CD4-positive, alpha-beta T cell (primary cell): ENCODE data around the gene GPX4. TPM values are rescaled to one million over a fixed set of nuclear protein-coding genes. Genes with fewer than 3 reads are reported as not detected.

Source experiments
- ATAC-seq: fragments of 200-7000 bp; cut with Tn5 transposase; one replicate; pipeline ENCODE4 v1.10.0; 2022; ENCODE audit warnings: mild to moderate bottlenecking; ENCODE audit not compliant: poor library complexity
- CTCF ChIA-PET: fragments of 350-600 bp; sonication (Branson Sonifier 250); formaldehyde crosslinking; loops from one replicate; lab custom pipeline; 2021; ENCODE audit warnings: antibody characterized with exemption, inconsistent platforms; lab: Charles Lee
- POLR2A ChIA-PET: fragments of 350-600 bp; sonication (Branson Sonifier 250); formaldehyde crosslinking; loops from one replicate; lab custom pipeline; 2021; ENCODE audit warnings: antibody characterized with exemption, inconsistent platforms; lab: Charles Lee
- DNase-seq, 14 experiments: peaks; one replicate each; pipeline ENCODE4 v3.0.0-alpha.2; 2013 to 2020; ENCODE audit warnings: mixed read lengths in 2 of 14
- H3K27ac ChIP-seq, 2 donors: one replicate each; pipeline versions ENCODE4 v1.5.1 to v1.7.0; 2013; ENCODE audit warnings: low read length in 2 of 2, low read depth in 1 of 2, mild to moderate bottlenecking in 1 of 2
- H3K27me3 ChIP-seq, 2 experiments: 1 replicate in 1 of 2; 2 replicates in 1 of 2; pipeline versions ENCODE4 v1.6.1 to v1.7.0; 2013; ENCODE audit warnings: low read length in 2 of 2, control low read depth in 1 of 2, mild to moderate bottlenecking in 1 of 2, moderate library complexity in 1 of 2; ENCODE audit not compliant: insufficient read depth in 2 of 2, control insufficient read depth in 1 of 2
- H3K36me3 ChIP-seq: one replicate; pipeline ENCODE4 v1.6.1; 2013; ENCODE audit warnings: low read length, control low read depth; ENCODE audit not compliant: insufficient read depth
- H3K4me1 ChIP-seq: one replicate; pipeline ENCODE4 v1.6.1; 2013; ENCODE audit warnings: low read length, control low read depth; ENCODE audit not compliant: insufficient read depth
- H3K4me3 ChIP-seq: one replicate; pipeline ENCODE4 v1.5.1; 2013; ENCODE audit warnings: mild to moderate bottlenecking, low read length, moderate library complexity
- H3K9me3 ChIP-seq, 2 experiments: 1 replicate in 1 of 2; 2 replicates in 1 of 2; pipeline versions ENCODE4 v1.6.1 to v1.7.0; 2013; ENCODE audit warnings: low read length in 2 of 2, mild to moderate bottlenecking in 2 of 2, control low read depth in 1 of 2, moderate library complexity in 1 of 2; ENCODE audit not compliant: control insufficient read depth in 1 of 2, insufficient read depth in 1 of 2
- H3K27ac Mint-ChIP-seq: one replicate; pipeline ENCODE4 v1.8.0; 2020; ENCODE audit warnings: mixed read lengths
- H3K27me3 Mint-ChIP-seq: one replicate; pipeline ENCODE4 v1.8.0; 2021; ENCODE audit warnings: mixed read lengths
- H3K36me3 Mint-ChIP-seq: one replicate; pipeline ENCODE4 v1.8.0; 2021; ENCODE audit warnings: low read depth, mixed read lengths
- H3K4me1 Mint-ChIP-seq: one replicate; pipeline ENCODE4 v1.8.0; 2021; ENCODE audit warnings: low read depth, mixed read lengths
- H3K4me3 Mint-ChIP-seq: one replicate; pipeline ENCODE4 v1.8.0; 2020; ENCODE audit warnings: mild to moderate bottlenecking, mixed read lengths
- H3K9me3 Mint-ChIP-seq: one replicate; pipeline ENCODE4 v1.8.0; 2020; ENCODE audit warnings: mixed read lengths
- intact Hi-C, 2 experiments: fragments of 100-400 bp; cut with DNase I in 1 of 2; cut with micrococcal nuclease in 1 of 2; formaldehyde crosslinking; loops; one replicate each; pipeline versions ENCODE4 v1.15.1 to v1.9.0; 2023 to 2025; cut with DNase I, micrococcal nuclease
- total RNA-seq, 174 experiments: library from RNA in 2 of 174; stranded (reverse) in 2 of 174; gene quantifications; one replicate each; pipeline ENCODE4 v1.2.3 and lab custom pipeline; 2021 to 2026
- TF ChIP-seq, protein P1 (sequence below): fragments of 200-600 bp; IDR thresholded peaks from one replicate; pipeline ENCODE4 v1.8.0; 2022; ENCODE audit warnings: antibody characterized with exemption, mild to moderate bottlenecking

GPX4 gene
- total RNA-seq, 2 experiments from 2014 or later: 174 to 175 TPM

DNA sequence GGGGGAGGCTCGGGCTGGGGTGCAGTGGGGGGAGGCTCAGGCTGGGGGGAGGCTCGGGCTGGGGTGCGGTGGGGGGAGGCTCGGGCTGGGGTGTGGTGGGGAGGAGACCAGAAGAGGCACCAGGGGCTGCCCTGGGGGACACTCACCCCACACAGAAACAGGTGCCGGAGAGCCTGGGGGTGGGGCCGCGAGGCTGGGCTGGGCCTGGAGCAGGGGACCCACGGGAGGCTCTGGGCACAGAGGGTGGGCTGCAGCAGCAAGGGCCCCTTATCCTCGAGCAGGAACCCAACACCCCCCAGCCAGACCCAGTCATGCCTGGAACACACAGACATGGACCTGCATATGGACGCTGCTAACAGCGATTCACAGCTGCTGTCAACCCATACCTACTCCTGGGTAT is 34.3 kb downstream of the GPX4 start:
- ChIA-PET CTCF (no interaction called here), POLR2A (no interaction called here)
- Mint-ChIP-seq H3K9me3 (no peaks in the 10 kb centered on the region), H3K27me3 (no peaks in the 10 kb centered on the region), H3K4me3 (no peak overlapping the region), H3K4me1 (peaks cover 16% of the 10 kb centered on the region), H3K36me3 (peaks cover 21% of the 10 kb centered on the region), H3K27ac (no peak overlapping the region)
- Histone ChIP-seq H3K4me3 (no peak overlapping the region), H3K4me1 (peaks cover 34% of the 10 kb centered on the region), H3K9me3 (peaks cover 0 to 18% of the 10 kb centered on the region in 2 experiments), H3K27me3 (no peaks in the 10 kb centered on the region), H3K27ac (no peak overlapping the region), H3K36me3 (no peaks in the 10 kb centered on the region)
- intact Hi-C loops: no loop called here
- ATAC-seq (no peak), DNase-seq (no peak)
- TF ChIP-seq, protein P1, sequence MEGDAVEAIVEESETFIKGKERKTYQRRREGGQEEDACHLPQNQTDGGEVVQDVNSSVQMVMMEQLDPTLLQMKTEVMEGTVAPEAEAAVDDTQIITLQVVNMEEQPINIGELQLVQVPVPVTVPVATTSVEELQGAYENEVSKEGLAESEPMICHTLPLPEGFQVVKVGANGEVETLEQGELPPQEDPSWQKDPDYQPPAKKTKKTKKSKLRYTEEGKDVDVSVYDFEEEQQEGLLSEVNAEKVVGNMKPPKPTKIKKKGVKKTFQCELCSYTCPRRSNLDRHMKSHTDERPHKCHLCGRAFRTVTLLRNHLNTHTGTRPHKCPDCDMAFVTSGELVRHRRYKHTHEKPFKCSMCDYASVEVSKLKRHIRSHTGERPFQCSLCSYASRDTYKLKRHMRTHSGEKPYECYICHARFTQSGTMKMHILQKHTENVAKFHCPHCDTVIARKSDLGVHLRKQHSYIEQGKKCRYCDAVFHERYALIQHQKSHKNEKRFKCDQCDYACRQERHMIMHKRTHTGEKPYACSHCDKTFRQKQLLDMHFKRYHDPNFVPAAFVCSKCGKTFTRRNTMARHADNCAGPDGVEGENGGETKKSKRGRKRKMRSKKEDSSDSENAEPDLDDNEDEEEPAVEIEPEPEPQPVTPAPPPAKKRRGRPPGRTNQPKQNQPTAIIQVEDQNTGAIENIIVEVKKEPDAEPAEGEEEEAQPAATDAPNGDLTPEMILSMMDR: no peak

DNA sequence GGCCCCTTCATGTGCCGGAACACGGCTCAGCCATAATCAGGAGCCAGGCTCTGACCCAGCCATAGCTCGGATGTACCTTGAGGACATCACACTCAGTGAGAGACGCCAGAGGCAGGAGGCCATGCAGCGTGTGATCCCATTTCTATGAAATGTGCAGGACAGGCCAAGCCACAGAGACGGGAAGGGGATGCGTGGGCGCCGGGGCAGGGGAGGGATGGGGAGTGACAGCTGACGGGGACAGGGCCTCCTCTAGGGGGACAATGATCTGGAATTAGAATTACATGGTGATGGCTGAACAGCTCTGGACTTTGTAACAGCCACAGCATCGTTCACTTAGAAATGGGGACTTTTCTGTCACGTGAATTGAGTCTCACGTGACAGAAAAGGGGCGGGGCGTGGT is 35.3 kb downstream of the GPX4 start:
- DNase-seq: no peak
- Mint-ChIP-seq H3K36me3 (peaks cover 23% of the 10 kb centered on the region), H3K4me3 (no peak overlapping the region), H3K4me1 (peaks cover 10% of the 10 kb centered on the region), H3K9me3 (no peaks in the 10 kb centered on the region), H3K27me3 (no peaks in the 10 kb centered on the region), H3K27ac (no peak overlapping the region)
- Histone ChIP-seq H3K4me3 (no peak overlapping the region), H3K27me3 (no peaks in the 10 kb centered on the region), H3K9me3 (peaks cover 0 to 13% of the 10 kb centered on the region in 2 experiments), H3K27ac (no peak overlapping the region), H3K36me3 (peaks cover 6% of the 10 kb centered on the region), H3K4me1 (peaks cover 24% of the 10 kb centered on the region)
- no peak for ATAC-seq
- intact Hi-C loops: no loop called here
- TF ChIP-seq, protein P1: no peak
- CTCF ChIA-PET: no interaction called here
- POLR2A ChIA-PET: no interaction called here

DNA sequence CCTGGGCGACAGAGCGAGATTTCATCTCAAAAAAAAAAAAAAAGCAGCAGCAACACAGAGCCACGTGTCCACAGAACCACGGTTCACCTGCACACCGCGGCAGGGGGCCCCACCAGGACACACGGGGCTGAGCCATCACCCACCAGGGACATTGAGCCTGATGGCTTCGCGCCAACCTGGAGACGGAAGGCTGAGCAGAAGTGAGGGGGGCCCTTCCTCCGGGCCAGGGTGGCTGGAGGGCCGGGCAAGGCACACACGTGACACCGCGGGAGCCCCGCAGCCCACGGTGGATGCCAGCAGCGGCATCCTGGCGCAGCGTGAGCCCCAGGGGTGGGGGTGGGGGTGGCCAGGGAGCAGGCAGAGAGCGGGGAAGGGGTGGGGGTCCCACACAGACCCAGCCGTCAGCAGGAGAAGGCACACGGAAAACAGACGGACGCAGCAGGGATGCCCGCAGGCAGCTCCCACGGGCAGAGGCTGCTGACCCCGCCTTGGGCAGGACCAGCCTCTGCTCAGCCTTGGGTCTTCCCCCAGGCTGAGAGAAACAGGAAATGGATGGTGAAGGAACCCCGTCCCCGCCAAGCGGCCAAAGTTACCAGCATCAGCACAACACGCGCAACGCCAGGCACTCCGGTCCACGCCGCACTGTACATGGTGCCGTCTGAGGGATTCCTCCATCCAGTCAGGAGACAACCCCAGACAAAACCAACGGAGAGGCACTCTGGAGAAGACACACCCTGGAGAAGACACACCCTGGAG is 36.7 kb downstream of the GPX4 start:
- peaks cover 7% of the 10 kb centered on the region for H3K36me3 ChIP-seq
- H3K9me3 Mint-ChIP-seq: no peaks in the 10 kb centered on the region
- no peak for DNase-seq
- H3K4me3 Mint-ChIP-seq: no peak overlapping the region
- no peaks in the 10 kb centered on the region for H3K27me3 Mint-ChIP-seq
- peaks cover 14% of the 10 kb centered on the region for H3K4me1 ChIP-seq
- intact Hi-C loops: no loop called here
- ChIA-PET POLR2A (no interaction called here), CTCF (no interaction called here)
- H3K36me3 Mint-ChIP-seq: peaks cover 35% of the 10 kb centered on the region
- H3K27me3 ChIP-seq: no peaks in the 10 kb centered on the region
- H3K27ac ChIP-seq: no peak overlapping the region
- no peak for ATAC-seq
- no peak overlapping the region for H3K27ac Mint-ChIP-seq
- no peak overlapping the region for H3K4me3 ChIP-seq
- peaks cover 5% of the 10 kb centered on the region for H3K4me1 Mint-ChIP-seq
- TF ChIP-seq, protein P1: no peak
- peaks cover 0 to 16% of the 10 kb centered on the region in 2 experiments for H3K9me3 ChIP-seq
